BJ (cell line): ENCODE data around the gene ENOSF1. TPM values are rescaled to one million over a fixed set of nuclear protein-coding genes. Genes with fewer than 3 reads are reported as not detected.

Experiments
- CTCF ChIA-PET: fragments of 350-600 bp; formaldehyde crosslinking; extraction: SDS; loops from one replicate; lab custom pipeline; 2021; ENCODE audit warnings: antibody characterized with exemption, inconsistent platforms; lab: Yijun Ruan, JAX
- POLR2A ChIA-PET: fragments of 300-600 bp; sonication (Branson Sonifier 250); formaldehyde crosslinking; extraction: SDS; loops from one replicate; lab custom pipeline; 2021; ENCODE audit warnings: antibody characterized with exemption; lab: Charles Lee
- DNase-seq: peaks from one replicate; pipeline ENCODE4 v3.0.0-alpha.2; 2011; ENCODE audit warnings: low read depth
- H3K27me3 ChIP-seq: 2 replicates; pipeline ENCODE4 v1.6.0; 2011; ENCODE audit warnings: low read length; ENCODE audit not compliant: control insufficient read depth, insufficient read depth
- H3K36me3 ChIP-seq: 2 replicates; pipeline ENCODE4 v1.5.1; 2011; ENCODE audit warnings: low read length; ENCODE audit not compliant: control insufficient read depth, insufficient read depth
- H3K4me3 ChIP-seq: 2 replicates; pipeline ENCODE4 v1.5.1; 2011; ENCODE audit warnings: low read depth, mild to moderate bottlenecking, control low read depth, low read length
- CTCF ChIP-seq: IDR thresholded peaks from 2 replicates; pipeline ENCODE4 v1.5.1; 2011; ENCODE audit warnings: low read depth, mild to moderate bottlenecking, control low read depth, inconsistent platforms, low read length, moderate library complexity; ENCODE audit not compliant: insufficient read depth
- polyA plus RNA-seq: library from polyadenylated mRNA; depleted of rRNA; stranded (reverse); fragments of >200 nt; gene quantifications from 2 replicates; pipeline ENCODE4 v1.2.3, GENCODE V29; 2011

The ENOSF1 gene
- polyA plus RNA-seq, 1 experiment, result 16.4 TPM

- Histone ChIP-seq H3K27me3 (no peaks in the 10 kb centered on the region), H3K4me3 (no peak overlapping the region), H3K36me3 (no peaks in the 10 kb centered on the region)
- no peak for DNase-seq
- ChIA-PET POLR2A (interaction anchor here (0.6 kb wide), 1 partner anchor 59 kb away, joined by 4 read pairs; no protein-coding TSS in a partner anchor), CTCF (interaction anchor here (1.1 kb wide), 1 partner anchor 31 kb away, joined by 3 read pairs; no protein-coding TSS in a partner anchor)
- no peak for TF ChIP-seq CTCF
Measured at GRCh38 chr18:655445-655844, 57.0 kb downstream of the ENOSF1 start.

- H3K4me3 ChIP-seq, result no peak overlapping the region
- CTCF ChIA-PET, result interaction anchor here (0.9 to 1.5 kb wide), 3 partner anchors 11 to 88 kb away, joined by 3 read pairs; partner anchors contain the start of gene ENOSF1
- no peaks in the 10 kb centered on the region for H3K36me3 ChIP-seq
- no peak for DNase-seq
- H3K27me3 ChIP-seq, result no peaks in the 10 kb centered on the region
- POLR2A ChIA-PET, result no interaction called here
- TF ChIP-seq CTCF, result no peak
Measured at GRCh38 chr18:654601-655000, 57.8 kb downstream of the ENOSF1 start.

- ChIA-PET CTCF (interaction anchor here (1.2 to 1.5 kb wide), 2 partner anchors 10 to 59 kb away, joined by 3 read pairs; partner anchors contain the start of gene ENOSF1), POLR2A (no interaction called here)
- H3K36me3 ChIP-seq, result no peaks in the 10 kb centered on the region
- H3K27me3 ChIP-seq, result no peaks in the 10 kb centered on the region
- no peak overlapping the region for H3K4me3 ChIP-seq
- no peak for TF ChIP-seq CTCF
- no peak for DNase-seq
Measured at GRCh38 chr18:653512-653911, 58.9 kb downstream of the ENOSF1 start.

GRCh38 chr18:652131-652530, 60.3 kb downstream of the ENOSF1 start:
- DNase-seq, result no peak
- no peak for TF ChIP-seq CTCF
- no peaks in the 10 kb centered on the region for H3K36me3 ChIP-seq
- CTCF ChIA-PET, result interaction anchor here (0.6 to 1.3 kb wide), 3 partner anchors 8 to 12 kb away, joined by 3 to 4 read pairs (median 3); no protein-coding TSS in a partner anchor
- POLR2A ChIA-PET, result no interaction called here
- no peaks in the 10 kb centered on the region; the same call in 1 of the 2 replicates for H3K27me3 ChIP-seq
- no peak overlapping the region for H3K4me3 ChIP-seq

GRCh38 chr18:650428-650858, 62.0 kb downstream of the ENOSF1 start:
- Histone ChIP-seq H3K36me3 (no peaks in the 10 kb centered on the region), H3K27me3 (no peaks in the 10 kb centered on the region; the same call in 1 of the 2 replicates), H3K4me3 (no peak overlapping the region)
- TF ChIP-seq CTCF, result no peak
- no peak for DNase-seq
- POLR2A ChIA-PET, result no interaction called here
- CTCF ChIA-PET, result interaction anchor here (1.2 kb wide), 1 partner anchor 180 kb away, joined by 4 read pairs; no protein-coding TSS in a partner anchor
